DMS53 treated with DMSO at 0.1 percent for 48 hours (cell line): ENCODE measurements around the gene POLR1A.

Source experiments
- DNase-seq: peaks from one replicate; lab custom pipeline; 2025; ENCODE audit not compliant: unreplicated experiment; lab: John Stamatoyannopoulos, UW

The POLR1A gene

GRCh38 chr2:86038291-86039081 lies 67.2 kb downstream of the POLR1A start:
- no peak for DNase-seq

- no peak for DNase-seq
These were observed 67.9 kb downstream of the POLR1A start for GRCh38 chr2:86037795-86038192.

GRCh38 chr2:86037141-86037794 lies 68.4 kb downstream of the POLR1A start:
- no peak for DNase-seq

GRCh38 chr2:86036669-86037138 lies 69.0 kb downstream of the POLR1A start:
- no peak for DNase-seq

- DNase-seq: peak; percentile 9
These were observed 69.6 kb downstream of the POLR1A start for GRCh38 chr2:86035883-86036668.

- no peak for DNase-seq
These were observed 70.3 kb downstream of the POLR1A start for GRCh38 chr2:86035376-86035882.

GRCh38 chr2:86033751-86034692 lies 71.7 kb downstream of the POLR1A start:
- no peak for DNase-seq

GRCh38 chr2:86032861-86033595 lies 72.7 kb downstream of the POLR1A start:
- DNase-seq: no peak

- no peak for DNase-seq
These were observed 74.1 kb downstream of the POLR1A start for GRCh38 chr2:86031606-86032005.

GRCh38 chr2:86031151-86031550 lies 74.5 kb downstream of the POLR1A start:
- DNase-seq: no peak

- DNase-seq: no peak
These were observed 75.8 kb downstream of the POLR1A start for GRCh38 chr2:86029873-86030272.

GRCh38 chr2:86028766-86029381 lies 76.8 kb downstream of the POLR1A start:
- no peak for DNase-seq

GRCh38 chr2:86027922-86028765 lies 77.5 kb downstream of the POLR1A start:
- DNase-seq: no peak

GRCh38 chr2:86027196-86027921 lies 78.3 kb downstream of the POLR1A start:
- no peak for DNase-seq

GRCh38 chr2:86026744-86027065 lies 79.0 kb downstream of the POLR1A start:
- DNase-seq: no peak

GRCh38 chr2:86025976-86026743 lies 79.5 kb downstream of the POLR1A start:
- no peak for DNase-seq

GRCh38 chr2:86025229-86025820 lies 80.4 kb downstream of the POLR1A start:
- DNase-seq: no peak
